ENCODE measurements around the gene ZMYM3. TPM values are rescaled to one million over a fixed set of nuclear protein-coding genes. Genes with fewer than 3 reads are reported as not detected.

The ZMYM3 gene
- 10.1 to 13.6 TPM (median 12.1 TPM) in 5 replicates for total RNA-seq (2022; extraction: Qiagen RNA extraction; ENCODE audit: low read depth)

DNA sequence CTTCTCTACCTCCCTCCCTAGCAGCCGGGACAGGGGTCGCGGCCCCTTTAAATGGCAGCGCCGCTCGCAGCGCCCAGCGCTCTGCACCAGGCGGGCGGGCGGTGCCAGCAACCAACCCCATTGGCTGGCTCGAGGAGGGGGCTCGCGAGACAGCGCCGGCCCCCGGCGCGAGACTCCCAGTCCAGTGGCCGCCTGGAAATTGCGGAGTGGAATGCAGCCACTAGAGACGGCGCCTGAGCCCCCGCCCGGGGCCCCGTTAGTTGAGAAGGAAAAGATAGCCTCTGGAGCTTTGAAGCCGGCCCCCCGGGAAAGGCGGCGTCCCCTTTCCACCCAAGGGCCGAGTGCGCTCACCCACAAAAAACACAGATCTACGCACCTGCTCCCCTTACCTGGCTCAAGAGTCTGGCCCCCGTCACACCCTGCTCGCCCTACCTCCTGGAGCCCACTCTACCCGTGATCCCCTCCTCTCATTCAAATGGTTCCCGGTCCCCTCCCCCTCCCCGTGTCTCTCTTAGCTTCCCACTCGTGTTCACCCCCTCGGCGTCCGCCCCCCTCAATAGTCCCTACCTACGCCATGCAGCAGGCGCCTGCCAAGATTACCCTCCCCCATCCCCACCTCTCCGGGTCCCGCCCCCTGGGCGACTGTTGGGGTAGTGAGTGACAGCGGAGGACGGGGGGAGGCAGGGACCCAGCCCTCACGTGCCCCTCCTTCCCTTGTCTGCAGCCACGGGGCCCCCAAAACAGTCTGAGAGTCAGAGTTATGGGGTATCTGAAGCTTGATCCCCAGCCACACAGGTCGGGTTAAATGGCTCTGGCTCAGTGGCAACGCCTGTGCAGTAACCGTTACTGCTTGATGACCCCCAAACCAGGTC, at the start of gene ZMYM3:
Gene ZMYM3, minus strand, starts transcription at position 49 of the 872 bp plus-strand sequence. CDS start 885 bp downstream, outside the sequence.

DNA sequence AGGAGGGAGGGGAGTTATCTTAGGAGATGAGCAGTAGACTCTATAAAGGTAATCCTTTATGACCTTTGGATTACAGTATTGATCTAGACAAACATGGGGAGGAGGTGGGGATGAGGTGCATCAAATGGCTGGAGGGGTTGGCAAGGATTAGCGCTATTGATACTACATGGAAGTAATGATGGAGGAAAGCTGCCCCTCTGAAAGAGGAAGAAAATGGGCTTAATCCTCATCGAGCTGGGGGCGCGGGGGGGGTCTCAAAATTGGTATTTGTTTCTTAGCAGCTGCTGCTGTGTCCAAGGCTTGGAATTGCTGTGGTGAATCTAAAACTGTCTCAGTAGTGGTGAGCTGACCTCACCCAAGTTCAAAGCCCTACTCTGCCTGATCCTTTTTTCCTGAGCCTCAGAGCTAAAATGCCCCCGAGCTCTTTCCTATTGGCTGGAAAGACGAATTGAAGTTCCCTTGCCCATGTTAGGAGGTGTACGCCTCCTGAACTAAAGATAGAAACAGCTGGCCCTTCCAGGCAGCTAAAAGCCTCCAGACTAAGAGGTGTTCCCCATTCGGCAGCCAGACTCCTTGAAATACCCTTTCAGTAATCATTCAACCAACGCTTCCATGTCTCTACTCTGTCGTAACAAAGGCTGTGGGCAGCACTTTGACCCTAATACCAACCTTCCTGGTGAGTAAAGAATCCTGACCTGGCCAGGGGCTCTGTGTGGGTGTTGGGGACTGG, 47.4 kb upstream of the ZMYM3 start, which contains the start of gene ITGB1BP2:
Gene ITGB1BP2, plus strand, starts transcription at position 556 of the 730 bp plus-strand sequence. Its CDS starts 57 bp downstream, at position 613.

DNA sequence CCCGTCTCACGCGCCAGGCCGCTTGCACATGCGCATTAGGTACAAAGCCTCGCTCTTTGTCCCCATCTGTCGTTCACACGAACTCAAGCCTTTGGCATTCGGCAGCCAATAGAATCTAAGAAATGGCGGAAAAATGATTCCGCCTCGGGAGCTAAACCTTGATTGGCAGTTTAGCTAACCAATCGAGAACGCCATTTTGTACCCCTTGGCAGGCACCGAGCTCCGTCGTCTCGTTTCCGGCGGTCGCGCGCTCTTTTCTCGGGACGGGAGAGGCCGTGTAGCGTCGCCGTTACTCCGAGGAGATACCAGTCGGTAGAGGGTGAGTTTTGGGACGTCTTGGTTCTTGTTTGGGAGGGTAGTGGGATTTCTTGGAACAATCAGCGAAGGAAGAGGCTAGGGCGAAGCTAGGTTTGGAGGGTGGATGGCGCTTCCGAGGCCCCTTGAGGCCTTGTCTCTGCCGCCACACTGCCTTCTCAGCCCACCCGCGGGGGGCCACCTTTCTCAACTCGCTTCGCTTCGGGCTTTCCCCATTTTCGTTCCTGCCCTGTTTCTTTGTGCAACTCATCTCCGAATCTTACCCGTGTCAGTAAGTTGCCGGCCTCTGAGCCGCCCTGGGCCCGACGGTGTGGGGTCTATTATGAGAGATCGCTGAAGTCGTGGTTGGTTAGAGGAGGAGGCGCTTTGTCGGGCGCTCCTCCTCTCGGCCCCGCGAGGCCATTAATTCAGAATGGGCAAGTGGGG, 29.6 kb upstream of the ZMYM3 start, which contains the start of gene NONO:
Gene NONO, plus strand, starts transcription at position 233 of the 741 bp plus-strand sequence. CDS start 7,003 bp downstream, outside the sequence.

DNA sequence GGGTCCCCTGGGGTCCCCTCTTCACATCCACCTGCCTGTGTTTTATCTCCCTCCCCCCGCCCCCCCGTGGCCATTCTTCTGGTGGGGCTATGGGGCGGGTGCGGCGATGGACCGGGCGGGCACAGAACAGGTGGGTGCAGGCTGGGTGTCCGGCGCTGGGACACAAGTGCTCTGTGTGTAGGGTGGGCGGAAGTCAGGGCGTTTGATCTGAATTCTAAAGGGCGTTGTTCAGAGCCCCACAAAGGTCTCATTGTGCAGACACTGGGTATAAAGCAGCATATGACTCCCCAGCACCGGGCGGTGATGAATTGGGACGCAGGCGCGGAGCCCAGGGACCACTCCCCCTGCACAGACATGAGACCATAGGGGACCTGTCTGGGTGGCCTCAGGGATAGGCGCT, 31.0 kb downstream of the ZMYM3 start, which contains the start of gene GJB1:
Gene GJB1, plus strand, starts transcription at position 296 of the 400 bp plus-strand sequence. CDS start 484 bp downstream, outside the sequence.

Other genes with a start within 250 kb of the ZMYM3 start
- gene SNX12, start 185.8 kb downstream of the ZMYM3 start, total RNA-seq (2022; extraction: Qiagen RNA extraction; ENCODE audit: low read depth) = 69.4 to 77.8 TPM (median 74.9 TPM) in 5 replicates
- 1.1 to 1.4 TPM (median 1.2 TPM) in 5 replicates for gene FOXO4, start 158.3 kb downstream of the ZMYM3 start, total RNA-seq (2022; extraction: Qiagen RNA extraction; ENCODE audit: low read depth)
- not detected in 5 replicates for gene CXorf65, start 147.4 kb downstream of the ZMYM3 start, total RNA-seq (2022; extraction: Qiagen RNA extraction; ENCODE audit: low read depth)
- gene IL2RG, start 142.6 kb downstream of the ZMYM3 start, total RNA-seq (2022; extraction: Qiagen RNA extraction; ENCODE audit: low read depth) = 0.15 to 0.49 TPM (median 0.23 TPM) in 5 replicates
- 8.5 to 13.1 TPM (median 10.1 TPM) in 5 replicates for gene MED12, start 135.5 kb downstream of the ZMYM3 start, total RNA-seq (2022; extraction: Qiagen RNA extraction; ENCODE audit: low read depth)
- 0.70 to 1.2 TPM (median 1.00 TPM) in 5 replicates for gene NLGN3, start 109.3 kb downstream of the ZMYM3 start, total RNA-seq (2022; extraction: Qiagen RNA extraction; ENCODE audit: low read depth)
- 0.12 to 0.13 TPM in 2 of 5 replicates, not detected in the others for gene GJB1, start 30.9 kb downstream of the ZMYM3 start, total RNA-seq (2022; extraction: Qiagen RNA extraction; ENCODE audit: low read depth)
- gene NONO, start 29.5 kb upstream of the ZMYM3 start, total RNA-seq (2022; extraction: Qiagen RNA extraction; ENCODE audit: low read depth) = 303 to 378 TPM (median 343 TPM) in 5 replicates
- 0.81 to 1.2 TPM (median 0.88 TPM) in 5 replicates for gene ITGB1BP2, start 47.6 kb upstream of the ZMYM3 start, total RNA-seq (2022; extraction: Qiagen RNA extraction; ENCODE audit: low read depth)
- 11.9 to 18.0 TPM (median 15.8 TPM) in 5 replicates for gene TAF1, start 112.2 kb upstream of the ZMYM3 start, total RNA-seq (2022; extraction: Qiagen RNA extraction; ENCODE audit: low read depth)

Measured in A549 treated with GW870086 at 1 μM for 4 hours (cell line).